ENCODE data around the gene POPDC2.

GRCh38 chr3:119639494-119640350 is 20.7 kb downstream of the POPDC2 start:
- no peak for TF ChIP-seq CTCF (IDR thresholded peaks at IDR 0.05)
- TF ChIP-seq POLR2A (IDR thresholded peaks at IDR 0.05): no peak
- no peak for TF ChIP-seq POLR2AphosphoS5 (IDR thresholded peaks at IDR 0.05)
- no peak for TF ChIP-seq EP300 (IDR thresholded peaks at IDR 0.05)

All from stomach (tissue), 4 donors.